HG02642 (cell line): ENCODE data around the gene EARS2.
A peak's percentile ranks its signal among the peaks of the same experiment; 100 is the strongest.
"Not testable (repeated sequence)": the region's sequence is repeated elsewhere in the genome, so short reads cannot be mapped to it uniquely, and the experiment has no call there.

ENCODE experiments used
- ATAC-seq: cut with Tn5 transposase; IDR thresholded peaks from one replicate; pipeline ENCODE4 v1.9.1; 2021; ENCODE audit warnings: mild to moderate bottlenecking; ENCODE audit not compliant: unreplicated experiment, poor library complexity

EARS2 gene

DNA sequence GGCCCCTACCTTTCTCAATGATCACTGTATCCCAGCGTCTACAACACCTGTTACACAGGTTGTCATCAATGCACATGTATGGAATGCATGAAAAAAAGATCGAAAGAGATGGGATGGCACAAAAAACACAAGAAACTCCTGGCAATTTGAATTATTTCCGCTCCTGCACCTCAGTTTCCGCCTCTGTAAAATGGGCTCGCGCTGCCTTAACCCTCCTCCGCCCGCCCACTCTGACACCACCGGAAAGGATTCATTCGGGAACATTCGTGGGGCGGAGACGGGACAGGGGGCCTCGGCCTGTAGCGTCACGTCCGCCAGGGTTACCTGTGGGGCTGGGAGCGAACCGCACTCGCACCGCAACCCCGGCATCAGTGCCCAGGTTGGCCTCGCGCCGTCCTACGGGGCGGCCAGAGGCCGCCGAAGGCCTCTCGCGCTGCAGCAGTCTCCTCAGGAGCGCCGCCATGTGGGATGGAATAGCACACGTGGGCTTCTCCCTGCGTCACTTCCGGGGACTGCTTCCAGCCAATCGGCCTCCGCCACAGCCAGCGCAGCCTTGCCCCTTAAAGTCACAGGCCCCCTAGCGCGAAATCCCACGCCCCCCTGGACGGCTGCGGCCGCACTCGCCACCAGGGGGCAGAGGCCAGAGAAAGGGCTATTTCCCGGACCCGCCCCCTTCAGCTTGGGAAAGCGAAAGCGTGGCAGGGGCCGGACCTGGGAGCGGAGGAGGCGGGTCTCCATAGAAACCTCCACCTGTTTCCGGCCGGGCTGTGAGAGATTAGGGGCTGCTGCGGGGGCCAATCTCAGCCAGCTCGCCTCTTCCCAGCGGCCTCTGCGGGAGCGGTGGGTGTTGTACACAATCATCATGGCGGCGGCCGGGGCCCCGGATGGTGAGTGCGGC lies at the start of gene EARS2, which contains the start of gene UBFD1:
Gene EARS2, minus strand, starts transcription at position 470 of the 898 bp plus-strand sequence. Its CDS starts 7 bp downstream, at position 463.
Gene UBFD1, plus strand, starts transcription at position 847 of the 898 bp plus-strand sequence. Its CDS starts 16 bp downstream, at position 863.
- peak; percentile 92 for ATAC-seq

DNA sequence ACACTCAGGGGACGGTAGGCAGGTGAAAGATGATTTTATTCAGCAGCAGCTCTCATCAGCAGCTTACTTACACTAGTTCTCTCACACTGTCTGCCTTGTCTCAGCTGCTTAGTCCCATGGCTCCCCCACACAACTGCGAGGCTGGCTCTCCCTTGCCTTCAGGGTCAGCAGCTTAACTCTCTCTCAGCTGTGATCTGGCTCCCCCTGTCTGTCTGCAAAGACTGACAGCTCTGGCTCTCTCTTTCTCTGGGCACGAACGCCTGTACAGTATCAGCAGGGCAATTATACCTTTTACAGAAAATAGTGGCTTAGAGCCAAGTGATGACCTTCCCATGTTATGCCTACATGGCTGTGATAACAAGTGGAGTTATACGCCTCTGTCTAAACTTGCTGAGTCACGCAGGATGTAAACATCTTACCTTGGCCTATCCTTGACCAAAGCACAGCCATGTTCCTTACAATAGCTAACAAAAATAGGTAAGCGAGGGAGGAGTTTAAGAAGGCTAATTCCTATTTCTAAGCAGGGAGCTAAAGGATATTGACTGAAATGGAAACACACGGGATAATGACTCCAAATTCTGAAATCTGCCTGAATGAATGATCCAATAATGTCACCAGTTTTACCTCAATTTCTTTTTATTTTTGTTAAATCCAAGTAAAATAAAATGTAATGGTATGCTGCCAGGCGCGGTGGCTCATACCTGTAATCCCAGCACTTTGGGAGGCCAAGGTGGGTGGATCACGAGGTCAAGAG lies 40.0 kb upstream of the EARS2 start:
- ATAC-seq = no peak

DNA sequence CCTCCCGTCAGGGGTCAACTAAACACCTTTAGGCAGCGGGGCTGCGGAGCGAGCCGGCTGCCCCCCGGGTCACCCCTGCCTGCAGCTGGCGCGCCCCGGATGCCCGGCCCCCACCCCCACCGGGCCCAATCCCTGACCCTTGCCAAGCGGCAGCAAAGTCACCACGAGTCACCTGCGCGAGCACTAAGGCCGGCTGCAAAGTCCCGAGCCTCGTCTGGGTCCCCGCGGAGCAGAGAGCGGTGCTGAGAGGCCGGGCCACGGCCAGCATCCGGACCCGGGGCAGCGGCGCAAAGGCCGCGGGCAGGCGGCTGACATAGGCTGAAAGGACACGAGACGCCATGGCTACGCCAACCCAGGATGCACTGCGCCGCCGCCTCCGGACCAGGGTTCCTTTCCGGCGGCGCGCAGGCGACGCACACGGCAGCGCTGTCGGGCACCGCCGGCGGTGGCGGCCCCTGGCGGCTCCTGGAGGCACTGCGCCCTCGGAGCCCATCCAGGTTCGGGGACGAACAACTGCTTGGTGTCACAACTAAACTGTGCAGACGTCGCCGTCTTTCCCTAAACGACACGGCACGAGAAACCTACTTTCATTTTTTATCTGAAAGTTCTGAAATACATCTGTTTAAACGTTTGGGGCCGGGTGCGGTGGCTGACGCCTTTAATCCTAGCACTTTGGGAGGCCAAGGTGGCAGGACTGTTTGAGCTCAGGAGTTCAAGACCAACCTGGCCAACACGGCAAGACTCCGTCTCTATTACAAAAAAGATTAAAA lies 39.0 kb upstream of the EARS2 start, which contains the start of gene NDUFAB1:
Gene NDUFAB1, minus strand, starts transcription at position 366 of the 770 bp plus-strand sequence. Its CDS starts 26 bp downstream, at position 340.
- ATAC-seq = peak; percentile 94

DNA sequence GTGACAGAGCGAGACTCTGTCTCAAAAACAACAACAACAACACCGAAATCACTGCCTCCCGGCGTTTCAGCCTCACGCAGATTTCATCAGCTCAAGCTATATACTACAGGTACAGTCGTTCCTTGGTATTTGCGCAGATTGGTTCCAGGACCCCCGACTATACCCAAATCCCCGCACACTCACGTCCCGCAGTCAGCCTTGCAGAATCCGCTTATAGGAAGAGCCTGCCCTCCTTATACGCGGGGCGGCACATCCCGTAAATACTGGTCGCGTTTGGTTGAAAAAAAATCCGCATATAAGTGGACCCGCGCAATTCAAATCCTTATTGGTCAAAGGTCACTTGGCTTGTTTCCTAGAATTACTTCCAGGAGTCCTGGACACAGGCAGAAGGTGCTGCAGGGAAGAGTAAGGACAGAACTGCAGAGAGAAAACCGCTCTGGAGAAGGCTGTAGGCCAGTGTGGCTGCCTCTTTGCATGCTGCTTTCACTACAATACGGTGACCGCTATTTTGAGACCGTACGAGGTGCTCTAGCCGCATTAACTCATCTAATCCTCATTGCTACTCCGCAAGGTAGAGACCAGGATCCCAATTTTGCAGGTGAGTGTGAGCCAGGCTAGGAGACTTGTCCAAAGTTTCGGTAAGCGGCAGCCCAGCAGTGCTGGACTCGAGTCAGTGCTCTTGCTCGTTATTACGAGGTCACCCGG lies 38.2 kb upstream of the EARS2 start:
- ATAC-seq = peak; percentile 4

DNA sequence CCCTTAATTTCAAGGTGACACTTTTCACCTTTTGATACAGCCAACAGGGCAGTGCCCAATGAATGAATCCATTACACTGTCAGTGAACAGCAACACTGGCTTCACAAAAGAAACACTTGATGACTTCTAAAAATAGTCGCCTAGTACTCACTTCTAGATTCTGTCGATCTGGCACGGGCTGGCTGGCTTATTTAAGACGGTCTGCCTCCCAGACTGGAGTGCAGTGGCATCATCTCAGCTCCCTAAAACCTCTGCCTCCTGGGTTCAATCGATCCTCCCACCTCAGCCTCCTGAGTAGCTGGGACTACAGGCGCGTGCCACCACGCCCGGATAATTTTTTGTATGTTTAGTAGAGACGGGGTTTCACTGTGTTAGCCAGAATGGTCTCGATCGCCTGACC lies 37.0 kb upstream of the EARS2 start:
- no peak for ATAC-seq

DNA sequence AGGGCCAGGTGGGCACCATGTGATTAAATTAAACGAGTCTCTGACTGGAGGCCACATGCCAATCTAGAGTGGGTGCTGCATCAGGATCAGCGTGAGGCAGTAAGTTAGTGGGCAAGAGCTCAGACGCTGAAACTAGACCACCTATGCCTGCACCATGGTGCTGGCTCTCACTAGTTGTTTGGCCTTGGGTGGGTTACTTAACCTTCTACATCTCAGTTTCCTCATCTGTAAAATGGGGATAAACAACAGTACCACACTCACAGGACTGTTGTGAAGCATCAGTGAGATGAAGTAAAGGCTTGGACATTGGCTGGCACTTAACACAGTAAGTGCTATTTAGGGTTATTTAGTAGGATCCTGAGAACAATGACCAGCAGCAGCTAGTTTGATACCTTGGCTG lies 33.0 kb upstream of the EARS2 start:
- no peak for ATAC-seq

DNA sequence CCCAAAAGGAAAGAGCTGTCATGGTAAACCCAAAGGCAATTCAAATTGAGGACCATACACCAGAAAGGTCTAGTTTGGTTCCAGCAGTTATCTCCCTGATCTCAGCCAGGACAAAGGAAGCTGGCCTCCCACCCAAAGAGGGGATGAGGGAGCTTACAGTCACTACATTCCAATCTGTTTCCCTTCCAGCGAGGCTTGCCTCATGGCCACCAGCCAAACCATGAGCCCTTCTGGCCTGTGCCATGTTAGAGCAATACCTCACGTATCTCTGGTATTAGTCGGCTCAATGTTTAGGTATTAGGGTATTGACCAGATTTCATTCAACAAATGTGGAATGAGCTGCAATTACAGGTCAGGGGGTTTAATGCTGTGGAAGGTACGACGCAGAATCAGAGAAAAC lies 30.6 kb upstream of the EARS2 start:
- ATAC-seq = no peak

DNA sequence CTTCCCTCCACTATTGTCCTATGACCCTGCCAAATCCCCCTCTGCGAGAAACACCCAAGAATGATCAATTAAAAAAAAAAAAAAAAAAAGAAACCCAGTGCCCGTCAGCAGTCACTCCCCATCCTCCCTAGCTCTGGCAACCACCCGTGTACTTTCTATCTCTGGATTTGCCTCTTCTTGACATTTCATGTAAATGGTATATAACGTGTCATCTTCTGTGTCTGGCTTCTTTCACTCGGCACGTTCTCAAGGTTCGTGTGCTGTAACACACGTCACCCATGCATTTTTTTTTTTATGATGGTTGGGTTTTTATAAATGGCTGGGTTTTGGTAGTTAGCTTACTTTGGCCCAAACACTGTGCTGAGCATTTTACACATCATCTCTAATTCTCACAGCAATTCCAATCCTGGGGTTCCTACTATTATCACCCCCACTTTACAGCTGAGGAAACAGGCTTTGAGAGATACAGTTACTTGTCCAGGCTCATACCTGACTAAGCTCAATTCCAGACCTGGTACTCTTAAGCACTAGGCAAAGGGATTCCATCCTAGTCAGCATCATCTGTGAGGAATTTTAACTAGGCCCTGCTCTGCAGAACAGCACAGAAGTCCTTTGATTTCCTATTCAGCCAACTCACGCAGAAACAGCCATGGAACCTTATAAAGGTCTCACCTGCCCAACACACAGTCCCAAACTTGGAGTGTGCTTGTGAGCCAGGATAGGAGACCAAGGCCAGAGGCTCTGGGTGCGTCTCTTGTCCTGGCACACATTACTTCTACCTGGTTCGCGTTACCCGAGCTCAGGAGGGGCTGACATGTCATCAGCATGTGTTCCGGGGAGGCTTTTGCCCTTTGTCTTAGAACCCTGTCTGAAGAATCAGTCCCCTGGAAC lies 27.3 kb upstream of the EARS2 start:
- no peak for ATAC-seq

DNA sequence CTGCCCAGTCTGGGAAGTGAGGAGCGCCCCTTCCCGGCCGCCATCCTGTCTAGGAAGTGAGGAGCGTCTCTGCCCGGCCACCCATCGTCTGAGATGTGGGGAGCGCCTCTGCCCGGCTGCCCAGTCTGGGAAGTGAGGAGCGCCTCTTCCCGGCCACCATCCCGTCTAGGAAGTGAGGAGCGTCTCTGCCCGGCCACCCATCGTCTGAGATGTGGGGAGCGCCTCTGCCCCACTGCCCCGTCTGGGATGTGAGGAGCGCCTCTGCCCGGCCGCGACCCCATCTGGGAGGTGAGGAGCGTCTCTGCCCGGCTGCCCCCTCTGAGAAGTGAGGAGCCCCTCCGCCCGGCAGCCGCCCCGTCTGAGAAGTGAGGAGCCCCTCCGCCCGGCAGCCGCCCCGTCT lies 26.1 kb upstream of the EARS2 start:
- not testable (repeated sequence) for ATAC-seq

DNA sequence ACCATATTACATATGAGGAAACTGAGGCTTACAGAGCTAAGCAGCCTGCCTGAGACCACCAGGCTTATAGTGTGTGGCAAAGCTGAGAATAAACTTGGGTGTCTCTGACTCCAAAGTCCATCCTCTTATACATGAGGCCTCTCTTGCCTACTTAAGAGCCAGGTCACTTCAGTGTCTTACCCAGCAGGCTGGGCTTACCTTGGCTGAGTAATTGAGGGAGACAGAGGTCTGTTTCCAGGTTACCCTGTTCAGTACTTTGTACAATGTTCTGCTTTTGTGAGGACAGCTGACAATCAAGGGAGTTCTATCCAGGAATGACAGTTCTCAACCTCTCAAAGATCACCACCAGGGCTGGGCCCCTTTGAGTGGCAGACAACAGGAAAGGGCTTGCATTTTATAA lies 24.6 kb upstream of the EARS2 start:
- no peak for ATAC-seq

DNA sequence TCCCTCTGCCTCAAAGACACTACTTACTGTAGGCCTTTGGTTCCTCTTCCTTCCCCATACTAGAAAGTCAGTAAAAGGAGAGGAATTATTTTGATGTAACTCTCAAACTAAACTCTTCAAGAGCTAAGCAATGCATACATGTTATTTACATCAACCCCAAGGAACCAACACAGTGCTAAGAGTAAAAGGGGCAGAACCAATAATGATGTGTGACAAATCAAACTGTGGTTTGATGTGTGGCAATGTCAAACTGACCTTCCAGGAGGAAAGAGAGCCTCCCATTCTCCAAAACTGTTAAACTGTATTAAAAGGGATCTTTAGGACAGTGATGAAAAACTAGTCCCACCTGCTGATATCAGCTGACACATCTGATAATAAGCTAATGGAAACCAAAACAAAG lies 23.2 kb upstream of the EARS2 start:
- ATAC-seq = no peak

DNA sequence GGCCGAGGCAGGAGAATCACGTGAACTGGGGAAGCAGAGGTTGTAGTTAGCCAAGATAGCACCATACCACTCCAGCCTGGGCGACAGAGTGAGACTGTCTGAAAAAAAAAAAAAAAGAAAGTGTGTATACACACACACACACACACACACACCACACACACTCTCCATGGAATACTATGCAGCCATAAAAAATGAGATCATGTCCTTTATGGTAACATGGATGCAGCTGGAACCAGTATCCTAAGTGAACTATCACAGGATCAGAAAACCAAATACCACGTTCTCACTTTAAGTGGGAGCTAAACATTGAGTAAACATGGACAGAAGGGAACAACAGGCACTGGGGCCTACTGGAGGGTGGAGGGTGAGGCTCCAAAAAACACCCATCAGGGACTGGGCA lies 22.2 kb upstream of the EARS2 start:
- ATAC-seq = no peak

DNA sequence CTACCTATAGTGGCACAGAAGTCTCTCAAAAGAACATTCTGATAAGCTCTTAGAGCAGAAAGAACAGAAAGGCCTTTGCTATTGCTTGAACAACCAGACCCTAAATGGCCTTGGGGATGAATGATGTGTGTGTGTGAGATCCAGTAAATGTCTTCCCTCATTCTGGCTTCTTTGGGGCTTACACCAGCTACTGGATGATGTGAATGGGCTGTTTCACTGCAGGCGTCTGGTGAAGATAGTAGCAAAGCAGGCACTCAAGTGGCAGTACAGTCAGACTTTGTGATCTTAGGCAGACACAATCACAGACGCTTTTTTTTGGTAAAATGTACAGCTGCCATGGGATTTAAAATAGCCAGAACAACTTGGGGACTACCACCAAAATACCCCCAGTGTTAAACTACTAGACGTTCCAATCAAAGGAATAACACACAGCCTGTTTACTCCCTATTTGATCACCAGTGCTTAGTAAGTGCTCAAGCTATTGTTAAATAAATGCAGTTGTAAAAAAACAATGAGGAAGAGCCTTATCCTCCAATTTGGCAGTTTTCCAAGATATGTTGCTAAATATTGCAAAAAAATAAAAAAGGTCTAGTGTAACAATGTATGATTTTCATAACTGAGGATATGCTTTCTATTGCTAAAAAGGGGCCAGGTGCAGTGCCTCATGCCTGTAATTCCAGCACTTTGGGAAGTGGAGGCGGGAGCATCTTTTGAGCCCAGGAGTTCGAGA lies 21.1 kb upstream of the EARS2 start:
- ATAC-seq = no peak

DNA sequence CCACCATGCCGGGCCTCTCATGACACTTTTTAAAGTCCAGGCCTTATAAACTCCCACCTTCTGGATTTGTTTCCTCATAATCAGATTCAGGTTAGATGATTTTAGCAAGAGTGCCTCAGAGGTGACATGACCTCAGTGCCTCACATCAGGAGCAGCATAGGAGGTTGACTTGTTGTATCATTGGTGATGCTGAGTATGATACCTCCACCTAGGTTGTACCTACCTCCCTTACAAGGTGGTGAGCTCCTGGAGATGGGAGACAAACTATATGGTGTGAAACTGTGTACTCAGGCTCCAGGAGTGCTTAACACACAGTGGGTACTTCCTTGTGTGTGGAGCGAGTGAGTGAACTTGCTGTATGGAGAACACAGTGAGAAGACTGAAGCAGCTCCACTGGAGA lies 20.3 kb upstream of the EARS2 start:
- ATAC-seq = no peak

DNA sequence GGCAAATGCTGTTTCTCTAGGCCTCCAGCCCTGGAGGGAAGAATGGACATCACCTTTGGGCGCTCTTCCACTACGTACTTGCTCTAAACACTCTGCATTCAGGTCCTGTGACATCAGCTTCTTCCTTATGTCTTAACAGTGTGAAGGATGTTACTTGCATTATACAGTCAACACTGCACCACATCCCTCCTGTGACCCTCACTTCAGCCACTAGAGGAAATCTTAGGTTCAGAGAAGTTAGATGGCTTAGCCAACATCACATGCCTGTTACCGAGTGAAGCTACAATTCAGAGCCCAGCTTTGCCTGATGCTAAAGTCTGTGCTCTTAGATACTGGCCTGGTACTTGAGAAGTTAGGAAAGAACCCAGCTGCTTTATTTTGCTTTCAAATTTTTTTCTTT lies 18.7 kb upstream of the EARS2 start:
- ATAC-seq = no peak

DNA sequence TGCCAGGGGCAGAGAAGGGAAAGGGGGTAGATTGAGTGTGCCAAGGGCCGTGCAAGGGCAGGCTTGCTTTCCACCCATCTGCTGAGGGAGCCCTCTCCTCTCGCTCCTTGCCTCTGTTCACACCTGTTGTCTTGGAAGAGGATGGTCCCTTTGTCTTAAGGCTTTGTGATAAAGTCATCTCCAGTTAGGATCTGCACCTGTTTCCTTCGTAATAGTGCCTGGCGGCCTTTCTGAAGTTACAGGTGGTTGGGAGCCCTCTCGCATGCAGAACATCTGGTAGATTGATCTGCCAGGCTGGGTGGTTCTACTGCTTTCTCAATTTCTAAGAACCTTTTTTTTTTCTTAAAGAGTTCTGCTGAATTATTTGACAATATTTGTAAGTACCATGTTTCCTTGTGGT lies 16.7 kb upstream of the EARS2 start:
- ATAC-seq = no peak

DNA sequence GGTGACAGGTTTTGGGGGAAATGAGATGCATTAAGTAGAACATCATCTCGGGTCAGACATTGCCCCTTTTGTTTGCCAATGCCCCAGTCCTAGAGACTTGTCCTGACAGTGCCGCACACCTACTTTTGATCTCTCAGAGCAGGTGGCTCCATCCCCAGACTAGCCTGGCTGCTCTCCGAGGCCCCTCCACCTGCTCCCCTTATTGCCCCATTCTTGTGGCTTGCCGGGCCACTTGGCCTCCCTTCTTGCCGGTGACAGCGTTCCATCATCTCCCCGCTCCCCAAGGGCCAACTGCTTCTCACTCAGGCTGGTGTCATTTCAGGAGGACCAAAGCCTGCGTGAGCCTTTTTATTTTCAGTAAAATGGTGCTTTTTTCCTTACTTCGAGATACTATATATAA lies 15.2 kb upstream of the EARS2 start:
- no peak for ATAC-seq

DNA sequence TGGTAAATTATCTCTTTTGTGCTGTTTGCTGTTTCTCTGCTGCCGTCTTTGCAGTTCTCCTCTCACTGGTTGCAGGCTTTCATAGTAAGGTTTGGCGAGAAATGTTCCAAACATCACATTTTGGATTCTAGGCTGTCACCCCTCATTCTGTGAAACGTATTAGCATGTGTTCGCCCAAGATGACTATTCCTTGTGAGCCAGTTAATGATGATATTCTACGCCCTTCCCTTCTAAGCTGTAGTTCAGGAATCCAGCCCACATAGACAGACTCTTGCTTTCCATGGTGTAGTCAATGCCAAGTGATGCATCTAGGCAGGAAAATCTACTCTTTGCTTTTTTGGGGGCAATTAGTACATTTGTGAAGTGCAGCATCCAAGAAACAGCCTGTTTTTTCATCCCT lies 14.7 kb upstream of the EARS2 start:
- ATAC-seq = no peak
